ENCODE results near the gene NR2F2.

Gene NR2F2

DNA sequence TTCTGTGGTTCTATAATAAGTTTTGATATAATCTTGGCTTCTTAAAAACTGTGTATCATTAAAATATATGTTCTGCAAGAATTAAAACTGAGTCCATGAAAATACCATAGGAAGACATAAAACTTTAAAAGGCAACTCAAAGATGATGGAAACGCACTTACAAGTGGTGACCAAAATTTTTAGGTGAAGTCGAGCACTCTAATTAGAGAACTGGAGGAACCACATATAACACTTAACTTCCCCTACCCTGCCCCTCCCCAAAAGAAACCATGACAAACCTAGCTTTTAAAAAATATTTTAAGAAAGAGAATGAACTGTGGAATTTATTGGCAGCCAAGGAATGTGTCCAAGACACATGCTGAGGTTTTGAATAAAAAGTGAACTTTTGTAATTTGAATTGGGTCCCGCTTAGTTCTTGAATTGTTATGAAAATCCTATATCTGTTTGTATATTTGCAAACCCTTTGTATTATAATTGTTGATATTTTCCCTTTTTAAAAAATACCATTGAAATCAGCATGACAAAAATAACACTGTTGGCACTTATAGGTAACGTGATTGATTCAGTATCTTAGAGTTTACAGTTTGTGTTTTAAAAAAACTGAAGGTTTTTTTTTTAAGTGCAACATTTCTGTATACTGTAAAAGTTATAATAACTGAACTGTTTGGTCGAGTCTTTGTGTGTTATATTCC is 7.7 kb downstream of the NR2F2 start:
- no peak overlapping the region for H3K4me2 ChIP-seq (ENCODE audit: low read length)
- H3K4me1 ChIP-seq (ENCODE audit: control insufficient read depth in 1 of 2, insufficient read depth in 2 of 2, low read length in 2 of 2): peaks cover 19 to 30% of the 10 kb centered on the region in 2 experiments
- H3K4ac ChIP-seq (ENCODE audit: low read depth, low read length): no peak overlapping the region
- no peak overlapping the region for H4K8ac ChIP-seq (ENCODE audit: low read depth, low read length)
- H2AK5ac ChIP-seq (ENCODE audit: low read length): no peak overlapping the region
- H3K23ac ChIP-seq (ENCODE audit: low read length): no peak overlapping the region
- H3K79me2 ChIP-seq (ENCODE audit: control insufficient read depth, insufficient read depth, low read length, poor library complexity): peaks cover 25% of the 10 kb centered on the region
- no peaks in the 10 kb centered on the region for H3K27me3 ChIP-seq (ENCODE audit: insufficient read depth, low read length)
- no peak overlapping the region for H3K9ac ChIP-seq (ENCODE audit: low read length)
- no peak overlapping the region for H2BK5ac ChIP-seq (ENCODE audit: low read depth, low read length, poor library complexity)
- no peak overlapping the region for H3K14ac ChIP-seq (ENCODE audit: low read length)
- H3K4me3 ChIP-seq (ENCODE audit: low read depth, low read length): no peak overlapping the region
- no CpG with 5 or more reads among the region's 5 CpGs for WGBS (ENCODE audit: extremely low coverage, insufficient coverage, insufficient read length)
- H3K36me3 ChIP-seq (ENCODE audit: control insufficient read depth in 1 of 2, insufficient read depth in 2 of 2, low read length in 2 of 2): peaks cover 32% of the 10 kb centered on the region in 2 experiments
- no peak for DNase-seq
- H3K27ac ChIP-seq (ENCODE audit: low read depth, low read length): no peak overlapping the region
- H3K9me3 ChIP-seq (ENCODE audit: insufficient read depth, low read depth, low read length): no peaks in the 10 kb centered on the region
- no peak overlapping the region for H3K18ac ChIP-seq (ENCODE audit: low read length)
- H3K79me1 ChIP-seq (ENCODE audit: low read length): peaks cover 24% of the 10 kb centered on the region
- no peak overlapping the region for H2AFZ ChIP-seq (ENCODE audit: insufficient read depth, low read length, poor library complexity)
- H2BK12ac ChIP-seq (ENCODE audit: low read length): no peak overlapping the region
- no peak overlapping the region for H2BK120ac ChIP-seq (ENCODE audit: insufficient read depth, low read length, poor library complexity)
- H4K91ac ChIP-seq (ENCODE audit: low read depth, low read length): no peak overlapping the region
- H4K12ac ChIP-seq (ENCODE audit: low read depth, low read length): no peak overlapping the region

DNA sequence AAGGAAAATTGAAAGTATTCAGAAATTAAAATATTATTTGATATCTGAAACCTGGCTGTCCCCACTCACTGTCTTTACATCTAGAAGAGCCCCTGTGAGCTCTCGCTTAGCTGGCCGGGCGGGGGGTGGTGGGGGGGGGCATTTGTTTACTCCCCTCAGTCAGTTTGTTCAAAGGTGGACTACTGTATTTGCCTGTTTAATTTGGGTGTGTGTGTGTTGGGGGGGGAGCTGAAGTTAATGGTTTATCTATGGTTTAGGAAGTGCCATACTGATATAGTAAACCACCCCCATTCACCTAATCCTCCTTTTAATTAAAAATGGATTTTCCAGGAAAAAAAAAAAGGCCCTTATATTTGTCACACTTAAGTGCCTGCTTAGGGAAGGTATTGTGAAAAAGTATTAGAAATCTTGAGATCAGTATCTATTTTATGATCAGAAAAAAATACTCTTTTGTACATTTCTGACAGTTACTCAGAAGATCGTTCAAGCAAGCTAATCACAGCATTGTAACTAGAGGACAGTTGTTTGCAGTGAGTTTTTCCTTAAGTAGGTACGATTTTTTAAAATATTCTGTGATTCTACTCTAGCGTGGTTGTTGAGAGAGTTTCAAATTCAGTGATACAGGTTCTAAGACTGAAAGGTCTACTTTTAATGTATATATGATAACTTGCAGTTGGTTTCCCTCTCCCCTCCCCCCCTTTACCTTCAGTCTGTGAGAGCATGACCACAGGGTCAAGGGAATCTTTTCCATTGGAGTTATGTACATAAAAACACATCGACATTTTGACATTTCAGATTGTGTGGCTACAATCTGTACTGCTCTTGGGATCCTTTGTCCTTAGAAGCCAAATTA is 8.5 kb downstream of the NR2F2 start:
- Histone ChIP-seq H4K8ac (ENCODE audit: low read depth, low read length) (no peak overlapping the region), H3K9ac (ENCODE audit: low read length) (no peak overlapping the region), H3K4me1 (ENCODE audit: control insufficient read depth in 1 of 2, insufficient read depth in 2 of 2, low read length in 2 of 2) (peaks cover 19 to 30% of the 10 kb centered on the region in 2 experiments), H2AK5ac (ENCODE audit: low read length) (no peak overlapping the region), H3K27me3 (ENCODE audit: insufficient read depth, low read length) (peaks cover 2% of the 10 kb centered on the region), H4K12ac (ENCODE audit: low read depth, low read length) (no peak overlapping the region), H3K4ac (ENCODE audit: low read depth, low read length) (no peak overlapping the region), H3K4me3 (ENCODE audit: low read depth, low read length) (no peak overlapping the region), H2BK12ac (ENCODE audit: low read length) (no peak overlapping the region), H2AFZ (ENCODE audit: insufficient read depth, low read length, poor library complexity) (no peak overlapping the region), H3K23ac (ENCODE audit: low read length) (no peak overlapping the region), H3K18ac (ENCODE audit: low read length) (no peak overlapping the region), H3K14ac (ENCODE audit: low read length) (no peak overlapping the region), H3K9me3 (ENCODE audit: insufficient read depth, low read depth, low read length) (no peaks in the 10 kb centered on the region), H2BK5ac (ENCODE audit: low read depth, low read length, poor library complexity) (no peak overlapping the region), H3K4me2 (ENCODE audit: low read length) (peak overlapping the region; percentile 42), H4K91ac (ENCODE audit: low read depth, low read length) (no peak overlapping the region), H3K79me2 (ENCODE audit: control insufficient read depth, insufficient read depth, low read length, poor library complexity) (peaks cover 17% of the 10 kb centered on the region), H3K79me1 (ENCODE audit: low read length) (peaks cover 19% of the 10 kb centered on the region), H2BK120ac (ENCODE audit: insufficient read depth, low read length, poor library complexity) (no peak overlapping the region), H3K27ac (ENCODE audit: low read depth, low read length) (no peak overlapping the region), H3K36me3 (ENCODE audit: control insufficient read depth in 1 of 2, insufficient read depth in 2 of 2, low read length in 2 of 2) (peaks cover 34 to 36% of the 10 kb centered on the region in 2 experiments)
- WGBS (ENCODE audit: extremely low coverage, insufficient coverage, insufficient read length): no CpG with 5 or more reads among the region's 7 CpGs
- DNase-seq: no peak

DNA sequence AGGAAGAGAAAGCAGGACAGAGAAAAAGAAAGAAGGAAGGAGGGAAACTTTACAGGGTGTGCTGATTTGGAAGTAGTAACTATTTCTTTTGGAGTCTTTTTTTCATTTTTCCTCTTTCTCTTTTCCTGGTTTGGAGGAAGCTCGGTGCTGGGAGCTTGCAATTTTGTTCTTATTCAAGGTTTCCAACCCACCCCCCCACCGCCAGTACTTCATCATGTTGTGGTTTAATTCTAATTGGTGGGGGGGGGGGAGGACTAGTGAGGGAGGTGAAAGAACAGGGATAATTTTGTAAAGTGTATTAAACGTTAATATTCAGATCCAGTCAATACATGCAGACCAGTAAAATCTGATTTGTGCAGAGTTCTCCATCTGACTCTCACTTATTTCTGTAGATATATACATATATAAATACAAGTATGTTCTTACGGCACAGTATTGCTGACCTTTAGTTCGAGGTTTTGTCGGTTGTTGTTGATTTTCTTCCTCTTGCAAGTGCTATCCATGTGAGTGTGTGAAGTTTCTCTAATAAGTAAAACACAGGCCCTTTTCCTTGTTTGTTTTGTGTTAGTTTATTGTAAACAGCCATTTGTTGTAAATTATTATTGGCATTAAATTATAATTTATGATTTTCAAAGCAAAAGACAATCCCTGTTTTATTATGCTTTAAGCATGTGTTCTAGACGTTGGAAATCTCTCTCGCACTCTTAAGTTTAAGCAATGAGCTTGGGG is 9.3 kb downstream of the NR2F2 start:
- H2BK5ac ChIP-seq (ENCODE audit: low read depth, low read length, poor library complexity): no peak overlapping the region
- WGBS (ENCODE audit: extremely low coverage, insufficient coverage, insufficient read length): no CpG with 5 or more reads among the region's 8 CpGs
- peak overlapping the region; percentile 72 for H3K4me2 ChIP-seq (ENCODE audit: low read length)
- H3K4ac ChIP-seq (ENCODE audit: low read depth, low read length): no peak overlapping the region
- peaks cover 33 to 35% of the 10 kb centered on the region in 2 experiments for H3K36me3 ChIP-seq (ENCODE audit: control insufficient read depth in 1 of 2, insufficient read depth in 2 of 2, low read length in 2 of 2)
- no peak overlapping the region for H3K14ac ChIP-seq (ENCODE audit: low read length)
- H3K4me1 ChIP-seq (ENCODE audit: control insufficient read depth in 1 of 2, insufficient read depth in 2 of 2, low read length in 2 of 2): peaks cover 11 to 25% of the 10 kb centered on the region in 2 experiments
- H3K23ac ChIP-seq (ENCODE audit: low read length): no peak overlapping the region
- no peak overlapping the region for H3K4me3 ChIP-seq (ENCODE audit: low read depth, low read length)
- H3K9ac ChIP-seq (ENCODE audit: low read length): no peak overlapping the region
- no peaks in the 10 kb centered on the region for H3K9me3 ChIP-seq (ENCODE audit: insufficient read depth, low read depth, low read length)
- peaks cover 2% of the 10 kb centered on the region for H3K27me3 ChIP-seq (ENCODE audit: insufficient read depth, low read length)
- no peak overlapping the region for H4K91ac ChIP-seq (ENCODE audit: low read depth, low read length)
- no peak overlapping the region for H2AFZ ChIP-seq (ENCODE audit: insufficient read depth, low read length, poor library complexity)
- peaks cover 12% of the 10 kb centered on the region for H3K79me1 ChIP-seq (ENCODE audit: low read length)
- H3K79me2 ChIP-seq (ENCODE audit: control insufficient read depth, insufficient read depth, low read length, poor library complexity): peaks cover 12% of the 10 kb centered on the region
- no peak for DNase-seq
- H4K12ac ChIP-seq (ENCODE audit: low read depth, low read length): no peak overlapping the region
- H2BK120ac ChIP-seq (ENCODE audit: insufficient read depth, low read length, poor library complexity): no peak overlapping the region
- H2AK5ac ChIP-seq (ENCODE audit: low read length): no peak overlapping the region
- no peak overlapping the region for H2BK12ac ChIP-seq (ENCODE audit: low read length)
- H3K18ac ChIP-seq (ENCODE audit: low read length): no peak overlapping the region
- peak overlapping the region; percentile 61 for H3K27ac ChIP-seq (ENCODE audit: low read depth, low read length)
- no peak overlapping the region for H4K8ac ChIP-seq (ENCODE audit: low read depth, low read length)

DNA sequence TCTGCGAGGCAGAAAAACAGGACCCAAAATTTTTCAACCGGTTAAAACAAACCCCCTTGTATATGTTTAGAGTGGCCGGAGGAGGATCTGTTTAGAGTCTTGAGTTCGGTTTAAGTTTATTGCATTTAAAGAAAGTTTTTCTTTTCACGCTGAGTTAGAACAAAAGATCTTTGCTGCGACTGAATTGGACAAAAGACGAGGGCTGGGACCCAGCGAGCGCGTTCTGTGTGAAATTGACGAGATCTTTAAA is 9.8 kb downstream of the NR2F2 start:
- Histone ChIP-seq H2BK12ac (ENCODE audit: low read length) (no peak overlapping the region), H2AK5ac (ENCODE audit: low read length) (no peak overlapping the region), H3K4me3 (ENCODE audit: low read depth, low read length) (no peak overlapping the region), H3K4me2 (ENCODE audit: low read length) (peak overlapping the region; percentile 72), H3K9me3 (ENCODE audit: insufficient read depth, low read depth, low read length) (no peaks in the 10 kb centered on the region), H3K23ac (ENCODE audit: low read length) (no peak overlapping the region), H3K4ac (ENCODE audit: low read depth, low read length) (no peak overlapping the region), H3K79me2 (ENCODE audit: control insufficient read depth, insufficient read depth, low read length, poor library complexity) (peaks cover 9% of the 10 kb centered on the region), H3K36me3 (ENCODE audit: control insufficient read depth in 1 of 2, insufficient read depth in 2 of 2, low read length in 2 of 2) (peaks cover 33 to 34% of the 10 kb centered on the region in 2 experiments), H3K27ac (ENCODE audit: low read depth, low read length) (peak overlapping the region; percentile 61), H3K9ac (ENCODE audit: low read length) (peak overlapping the region; percentile 5), H3K18ac (ENCODE audit: low read length) (no peak overlapping the region), H4K12ac (ENCODE audit: low read depth, low read length) (no peak overlapping the region), H3K4me1 (ENCODE audit: control insufficient read depth in 1 of 2, insufficient read depth in 2 of 2, low read length in 2 of 2) (peaks cover 8 to 24% of the 10 kb centered on the region in 2 experiments), H2AFZ (ENCODE audit: insufficient read depth, low read length, poor library complexity) (no peak overlapping the region), H3K14ac (ENCODE audit: low read length) (no peak overlapping the region), H3K27me3 (ENCODE audit: insufficient read depth, low read length) (peaks cover 2% of the 10 kb centered on the region), H3K79me1 (ENCODE audit: low read length) (peaks cover 12% of the 10 kb centered on the region), H2BK120ac (ENCODE audit: insufficient read depth, low read length, poor library complexity) (no peak overlapping the region), H4K8ac (ENCODE audit: low read depth, low read length) (no peak overlapping the region), H2BK5ac (ENCODE audit: low read depth, low read length, poor library complexity) (no peak overlapping the region), H4K91ac (ENCODE audit: low read depth, low read length) (no peak overlapping the region)
- WGBS (ENCODE audit: extremely low coverage, insufficient coverage, insufficient read length): no CpG with 5 or more reads among the region's 11 CpGs
- no peak for DNase-seq

Data from trophoblast cell (in vitro differentiated cells and primary cell).